OCI-LY1 (cell line): ENCODE data around the gene ABCB10.
"Not testable (repeated sequence)": the region's sequence is repeated elsewhere in the genome, so short reads cannot be mapped to it uniquely, and the experiment has no call there.

ENCODE experiments used
- EZH2 ChIP-seq: fragments of 200-600 bp; sonication (generic), shearing (Covaris generic); IDR thresholded peaks from 2 replicates; pipeline ENCODE4 v1.8.0; 2017; ENCODE audit warnings: borderline replicate concordance, mixed run types, mild to moderate bottlenecking, antibody characterized with exemption, low read length, moderate library complexity, mixed read lengths
- TF ChIP-seq, protein P1 (sequence below): fragments of 200-600 bp; sonication (generic), shearing (Covaris generic); IDR thresholded peaks from 2 replicates; pipeline ENCODE4 v1.5.1; 2017; ENCODE audit warnings: mild to moderate bottlenecking, antibody characterized with exemption, low read length, moderate library complexity, mixed read lengths

GRCh38 chr1:229511201-229511600, 47.3 kb downstream of the ABCB10 start:
- TF ChIP-seq, protein P1, sequence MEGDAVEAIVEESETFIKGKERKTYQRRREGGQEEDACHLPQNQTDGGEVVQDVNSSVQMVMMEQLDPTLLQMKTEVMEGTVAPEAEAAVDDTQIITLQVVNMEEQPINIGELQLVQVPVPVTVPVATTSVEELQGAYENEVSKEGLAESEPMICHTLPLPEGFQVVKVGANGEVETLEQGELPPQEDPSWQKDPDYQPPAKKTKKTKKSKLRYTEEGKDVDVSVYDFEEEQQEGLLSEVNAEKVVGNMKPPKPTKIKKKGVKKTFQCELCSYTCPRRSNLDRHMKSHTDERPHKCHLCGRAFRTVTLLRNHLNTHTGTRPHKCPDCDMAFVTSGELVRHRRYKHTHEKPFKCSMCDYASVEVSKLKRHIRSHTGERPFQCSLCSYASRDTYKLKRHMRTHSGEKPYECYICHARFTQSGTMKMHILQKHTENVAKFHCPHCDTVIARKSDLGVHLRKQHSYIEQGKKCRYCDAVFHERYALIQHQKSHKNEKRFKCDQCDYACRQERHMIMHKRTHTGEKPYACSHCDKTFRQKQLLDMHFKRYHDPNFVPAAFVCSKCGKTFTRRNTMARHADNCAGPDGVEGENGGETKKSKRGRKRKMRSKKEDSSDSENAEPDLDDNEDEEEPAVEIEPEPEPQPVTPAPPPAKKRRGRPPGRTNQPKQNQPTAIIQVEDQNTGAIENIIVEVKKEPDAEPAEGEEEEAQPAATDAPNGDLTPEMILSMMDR = not testable (repeated sequence)
- TF ChIP-seq EZH2 = not testable (repeated sequence)
